Panc1 (cell line): Measurements from ENCODE around the gene EDEM3.

Source experiments
- POLR2AphosphoS5 ChIP-seq: IDR thresholded peaks from 2 replicates; pipeline ENCODE4 v1.6.1; 2012; ENCODE audit warnings: mild to moderate bottlenecking, low read depth, low read length, moderate library complexity
- TCF7L2 ChIP-seq: IDR thresholded peaks from 2 replicates; pipeline ENCODE4 v1.6.1; 2011; ENCODE audit warnings: mild to moderate bottlenecking, low read depth, low read length, inconsistent platforms
- TF ChIP-seq, protein P1 (sequence below): fragments of 450-650 bp; IDR thresholded peaks from 2 replicates; pipeline ENCODE4 v1.5.1; 2017; ENCODE audit warnings: mild to moderate bottlenecking
- TF ChIP-seq, protein P2 (sequence below), 2 experiments: IDR thresholded peaks; 2 replicates each; pipeline ENCODE4 v1.6.1; 2011 to 2012; ENCODE audit warnings: low read depth in 2 of 2, control low read depth in 1 of 2, low read length in 1 of 2, mild to moderate bottlenecking in 1 of 2, moderate library complexity in 1 of 2; ENCODE audit not compliant: insufficient read depth in 1 of 2

DNA sequence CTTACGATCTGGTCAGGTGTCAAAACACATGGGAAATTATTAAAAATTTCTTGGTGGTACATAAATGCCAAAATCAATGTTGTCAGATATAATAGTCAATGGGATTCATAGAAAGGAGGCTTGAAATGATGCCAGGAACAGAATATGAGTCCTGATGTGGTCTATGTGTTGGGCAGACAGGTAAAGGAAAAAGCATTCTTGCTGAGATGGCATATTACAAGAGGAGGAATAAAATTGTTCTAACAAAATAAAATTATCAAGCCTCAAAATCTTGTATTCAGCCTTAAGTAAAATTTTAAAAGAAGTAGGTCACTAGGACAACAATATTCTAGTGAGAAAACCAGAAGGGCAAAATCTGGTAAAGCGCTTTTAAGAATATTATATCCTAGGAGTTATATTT is 30.9 kb upstream of the EDEM3 start:
- TF ChIP-seq, protein P1, sequence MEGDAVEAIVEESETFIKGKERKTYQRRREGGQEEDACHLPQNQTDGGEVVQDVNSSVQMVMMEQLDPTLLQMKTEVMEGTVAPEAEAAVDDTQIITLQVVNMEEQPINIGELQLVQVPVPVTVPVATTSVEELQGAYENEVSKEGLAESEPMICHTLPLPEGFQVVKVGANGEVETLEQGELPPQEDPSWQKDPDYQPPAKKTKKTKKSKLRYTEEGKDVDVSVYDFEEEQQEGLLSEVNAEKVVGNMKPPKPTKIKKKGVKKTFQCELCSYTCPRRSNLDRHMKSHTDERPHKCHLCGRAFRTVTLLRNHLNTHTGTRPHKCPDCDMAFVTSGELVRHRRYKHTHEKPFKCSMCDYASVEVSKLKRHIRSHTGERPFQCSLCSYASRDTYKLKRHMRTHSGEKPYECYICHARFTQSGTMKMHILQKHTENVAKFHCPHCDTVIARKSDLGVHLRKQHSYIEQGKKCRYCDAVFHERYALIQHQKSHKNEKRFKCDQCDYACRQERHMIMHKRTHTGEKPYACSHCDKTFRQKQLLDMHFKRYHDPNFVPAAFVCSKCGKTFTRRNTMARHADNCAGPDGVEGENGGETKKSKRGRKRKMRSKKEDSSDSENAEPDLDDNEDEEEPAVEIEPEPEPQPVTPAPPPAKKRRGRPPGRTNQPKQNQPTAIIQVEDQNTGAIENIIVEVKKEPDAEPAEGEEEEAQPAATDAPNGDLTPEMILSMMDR: no peak
- TF ChIP-seq TCF7L2: no peak
- TF ChIP-seq POLR2AphosphoS5: no peak
- TF ChIP-seq, protein P2, sequence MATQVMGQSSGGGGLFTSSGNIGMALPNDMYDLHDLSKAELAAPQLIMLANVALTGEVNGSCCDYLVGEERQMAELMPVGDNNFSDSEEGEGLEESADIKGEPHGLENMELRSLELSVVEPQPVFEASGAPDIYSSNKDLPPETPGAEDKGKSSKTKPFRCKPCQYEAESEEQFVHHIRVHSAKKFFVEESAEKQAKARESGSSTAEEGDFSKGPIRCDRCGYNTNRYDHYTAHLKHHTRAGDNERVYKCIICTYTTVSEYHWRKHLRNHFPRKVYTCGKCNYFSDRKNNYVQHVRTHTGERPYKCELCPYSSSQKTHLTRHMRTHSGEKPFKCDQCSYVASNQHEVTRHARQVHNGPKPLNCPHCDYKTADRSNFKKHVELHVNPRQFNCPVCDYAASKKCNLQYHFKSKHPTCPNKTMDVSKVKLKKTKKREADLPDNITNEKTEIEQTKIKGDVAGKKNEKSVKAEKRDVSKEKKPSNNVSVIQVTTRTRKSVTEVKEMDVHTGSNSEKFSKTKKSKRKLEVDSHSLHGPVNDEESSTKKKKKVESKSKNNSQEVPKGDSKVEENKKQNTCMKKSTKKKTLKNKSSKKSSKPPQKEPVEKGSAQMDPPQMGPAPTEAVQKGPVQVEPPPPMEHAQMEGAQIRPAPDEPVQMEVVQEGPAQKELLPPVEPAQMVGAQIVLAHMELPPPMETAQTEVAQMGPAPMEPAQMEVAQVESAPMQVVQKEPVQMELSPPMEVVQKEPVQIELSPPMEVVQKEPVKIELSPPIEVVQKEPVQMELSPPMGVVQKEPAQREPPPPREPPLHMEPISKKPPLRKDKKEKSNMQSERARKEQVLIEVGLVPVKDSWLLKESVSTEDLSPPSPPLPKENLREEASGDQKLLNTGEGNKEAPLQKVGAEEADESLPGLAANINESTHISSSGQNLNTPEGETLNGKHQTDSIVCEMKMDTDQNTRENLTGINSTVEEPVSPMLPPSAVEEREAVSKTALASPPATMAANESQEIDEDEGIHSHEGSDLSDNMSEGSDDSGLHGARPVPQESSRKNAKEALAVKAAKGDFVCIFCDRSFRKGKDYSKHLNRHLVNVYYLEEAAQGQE (IDR thresholded peaks at IDR 0.05; ENCODE audit: insufficient read depth in 1 of 2, low read depth in 2 of 2, low read length in 1 of 2): no peak
